Right lobe of liver (tissue), 6 donors: ENCODE data around the gene BIK. TPM values are rescaled to one million over a fixed set of nuclear protein-coding genes. Genes with fewer than 3 reads are reported as not detected.

ENCODE experiments used
- ATAC-seq, 4 donors: fragments of 200-7000 bp; cut with Tn5 transposase; one replicate each; pipeline ENCODE4 v1.9.1; 2020; ENCODE audit warnings: mild to moderate bottlenecking in 4 of 4, moderate library complexity in 4 of 4
- DNase-seq, 3 donors: peaks; one replicate each; pipeline ENCODE4 v3.0.0-alpha.2; 2020
- H3K27ac ChIP-seq, 3 donors: fragments of 200-600 bp; one replicate each; pipeline ENCODE4 v1.8.0; 2022
- H3K27me3 ChIP-seq, 2 donors: fragments of 200-600 bp; one replicate each; pipeline ENCODE4 v1.8.0; 2022
- H3K36me3 ChIP-seq, 4 donors: fragments of 200-600 bp; sonication (generic) in 1 of 4; one replicate each; pipeline versions ENCODE4 v1.5.1 to v1.8.0; 2017 to 2022; ENCODE audit warnings: control low read depth in 1 of 4
- H3K4me1 ChIP-seq, 4 donors: fragments of 200-600 bp; sonication (generic) in 1 of 4; one replicate each; pipeline versions ENCODE4 v1.5.1 to v1.8.0; 2017 to 2022; ENCODE audit warnings: control low read depth in 1 of 4
- H3K4me3 ChIP-seq, 3 donors: fragments of 200-600 bp; one replicate each; pipeline ENCODE4 v1.8.0; 2022
- H3K9me3 ChIP-seq, 4 donors: fragments of 200-600 bp; sonication (generic) in 1 of 4; one replicate each; pipeline versions ENCODE4 v1.5.1 to v1.8.0; 2017 to 2022; ENCODE audit warnings: control low read depth in 1 of 4
- POLR2A ChIP-seq: fragments of 450-650 bp; IDR thresholded peaks from one replicate; pipeline ENCODE4 v1.6.1; 2017; ENCODE audit warnings: antibody characterized with exemption, mild to moderate bottlenecking
- WGBS: methylation state at CpG from one replicate; pipeline ENCODE4 v1.1.6; 2018; ENCODE audit warnings: low coverage, low lambda C conversion rate; ENCODE audit not compliant: insufficient coverage; ENCODE audit errors: missing lambda C conversion rate; 5-methylcytosine and 5-hydroxymethylcytosine counted together
- intact Hi-C, 2 donors: fragments of 100-400 bp; cut with DNase I; formaldehyde crosslinking; loops; one replicate each; pipeline versions ENCODE4 v1.11.2 to v1.14.1; 2022
- total RNA-seq, 6 experiments: library from RNA; depleted of rRNA in 2 of 6; stranded (reverse); fragments of >200 nt in 2 of 6; fragmentation: NEBNext Ultra II Directional in 3 of 6; extraction: Animal tissue kit (Norgen Biotek cat#: 25700) in 3 of 6; gene quantifications; one replicate each; pipeline versions ENCODE4 v1.1.0 to v1.2.4, GENCODE V29; 2016 to 2023
- TF ChIP-seq, protein P1 (sequence below), 4 donors: fragments of 200-600 bp in 3 of 4; fragments of 450-650 bp in 1 of 4; IDR thresholded peaks; one replicate each; pipeline versions ENCODE4 v1.5.1 to v1.8.0; 2016 to 2022; ENCODE audit warnings: antibody characterized with exemption in 4 of 4, mild to moderate bottlenecking in 2 of 4
- donor health status: DM: no; HTN: yes; CAD: no.
- donor health status: DM: no; HTN: no; CAD: no.
- donor health status: DM: no; HTN: no; CAD: no.
- donor health status: DM: no; HTN: yes; CAD: no.
- donor health status: DM: no; HTN: yes; CAD: no.

Gene BIK
- total RNA-seq, 6 experiments from 2014 or later, result 0.22 to 0.42 (median 0.31) TPM; not detected in 1

- DNase-seq (no peak), ATAC-seq (no peak)
- WGBS, result 100% methylated on average over 1 of the region's 8 CpGs
- no peaks in the 10 kb centered on the region for H3K4me1 ChIP-seq
- H3K27me3 ChIP-seq, result no peaks in the 10 kb centered on the region
- no peak overlapping the region for H3K27ac ChIP-seq
- H3K36me3 ChIP-seq, result no peaks in the 10 kb centered on the region
- no peak for TF ChIP-seq POLR2A
- TF ChIP-seq, protein P1, sequence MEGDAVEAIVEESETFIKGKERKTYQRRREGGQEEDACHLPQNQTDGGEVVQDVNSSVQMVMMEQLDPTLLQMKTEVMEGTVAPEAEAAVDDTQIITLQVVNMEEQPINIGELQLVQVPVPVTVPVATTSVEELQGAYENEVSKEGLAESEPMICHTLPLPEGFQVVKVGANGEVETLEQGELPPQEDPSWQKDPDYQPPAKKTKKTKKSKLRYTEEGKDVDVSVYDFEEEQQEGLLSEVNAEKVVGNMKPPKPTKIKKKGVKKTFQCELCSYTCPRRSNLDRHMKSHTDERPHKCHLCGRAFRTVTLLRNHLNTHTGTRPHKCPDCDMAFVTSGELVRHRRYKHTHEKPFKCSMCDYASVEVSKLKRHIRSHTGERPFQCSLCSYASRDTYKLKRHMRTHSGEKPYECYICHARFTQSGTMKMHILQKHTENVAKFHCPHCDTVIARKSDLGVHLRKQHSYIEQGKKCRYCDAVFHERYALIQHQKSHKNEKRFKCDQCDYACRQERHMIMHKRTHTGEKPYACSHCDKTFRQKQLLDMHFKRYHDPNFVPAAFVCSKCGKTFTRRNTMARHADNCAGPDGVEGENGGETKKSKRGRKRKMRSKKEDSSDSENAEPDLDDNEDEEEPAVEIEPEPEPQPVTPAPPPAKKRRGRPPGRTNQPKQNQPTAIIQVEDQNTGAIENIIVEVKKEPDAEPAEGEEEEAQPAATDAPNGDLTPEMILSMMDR (IDR thresholded peaks at IDR 0.05), result no peak
- intact Hi-C loops, result no loop called here
- no peaks in the 10 kb centered on the region for H3K9me3 ChIP-seq
- H3K4me3 ChIP-seq, result no peak overlapping the region
These were observed 50.1 kb downstream of the BIK start for GRCh38 chr22:43160497-43161126.

DNA sequence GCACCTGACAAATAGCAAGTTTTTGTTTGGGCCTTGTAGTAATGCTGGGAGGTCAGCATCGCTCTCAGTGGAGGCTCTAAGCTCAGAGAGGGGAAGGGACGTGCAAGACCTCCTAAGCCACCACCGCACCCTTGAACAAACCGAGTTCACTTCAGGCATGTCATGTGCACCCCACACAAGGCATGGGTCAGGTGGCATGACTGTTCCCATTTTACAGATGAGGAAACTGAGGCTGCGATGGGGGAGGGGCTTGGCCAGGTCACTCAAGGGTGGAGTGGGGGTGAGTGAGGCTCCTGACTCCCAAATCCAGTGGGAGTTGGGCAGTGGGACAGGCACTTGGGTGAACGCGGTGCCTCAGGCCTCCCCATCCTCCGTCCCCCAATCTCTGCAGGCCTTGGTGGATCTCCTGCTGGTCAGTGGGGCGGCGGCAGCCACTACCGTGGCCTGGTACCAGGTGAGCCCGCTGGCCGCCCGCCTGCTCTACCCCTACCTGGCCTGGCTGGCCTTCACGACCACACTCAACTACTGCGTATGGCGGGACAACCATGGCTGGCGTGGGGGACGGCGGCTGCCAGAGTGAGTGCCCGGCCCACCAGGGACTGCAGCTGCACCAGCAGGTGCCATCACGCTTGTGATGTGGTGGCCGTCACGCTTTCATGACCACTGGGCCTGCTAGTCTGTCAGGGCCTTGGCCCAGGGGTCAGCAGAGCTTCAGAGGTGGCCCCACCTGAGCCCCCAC is 52.0 kb downstream of the BIK start:
- WGBS, result 100% methylated on average over 2 of the region's 24 CpGs
- intact Hi-C loops, result no loop called here
- TF ChIP-seq POLR2A, result no peak
- TF ChIP-seq, protein P1 (IDR thresholded peaks at IDR 0.05), result no peak
- H3K4me1 ChIP-seq, result no peaks in the 10 kb centered on the region
- no peak overlapping the region for H3K4me3 ChIP-seq
- no peaks in the 10 kb centered on the region for H3K9me3 ChIP-seq
- no peak for DNase-seq
- ATAC-seq, result no peak
- no peaks in the 10 kb centered on the region for H3K36me3 ChIP-seq
- H3K27me3 ChIP-seq, result no peaks in the 10 kb centered on the region
- no peak overlapping the region for H3K27ac ChIP-seq

DNA sequence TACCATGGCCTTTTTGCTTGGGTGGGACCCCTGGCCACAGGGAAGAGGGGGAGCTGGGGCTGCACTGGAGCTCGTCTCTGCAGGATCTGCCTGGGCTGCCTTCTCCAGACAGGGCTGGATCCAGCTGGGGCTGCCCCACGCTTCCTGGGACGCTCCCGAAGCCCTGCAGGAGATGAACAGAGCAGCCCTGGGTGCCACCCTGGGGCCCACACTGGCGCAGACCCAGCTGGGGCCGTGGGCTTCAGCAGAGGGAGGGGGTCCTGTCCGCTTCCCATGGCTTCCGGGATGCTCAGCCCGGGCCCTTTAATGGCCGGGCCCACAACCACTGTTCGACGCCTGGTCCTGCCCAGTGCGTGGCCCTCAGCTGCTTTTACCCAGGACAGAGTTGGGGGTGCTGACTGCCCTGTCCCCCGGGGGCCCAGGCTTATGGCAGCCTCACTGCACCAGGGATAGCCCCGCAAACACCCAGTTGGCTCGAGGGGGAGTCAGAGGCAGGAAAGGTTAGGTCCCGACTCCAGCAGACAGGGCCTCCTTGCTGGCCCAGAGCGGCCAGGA is 52.8 kb downstream of the BIK start:
- Histone ChIP-seq H3K36me3 (no peaks in the 10 kb centered on the region), H3K4me1 (no peaks in the 10 kb centered on the region), H3K4me3 (no peak overlapping the region), H3K9me3 (no peaks in the 10 kb centered on the region), H3K27ac (no peak overlapping the region), H3K27me3 (no peaks in the 10 kb centered on the region)
- peak in 1 of 4 donors; percentile 3 for ATAC-seq
- WGBS, result 100% methylated on average over 1 of the region's 18 CpGs
- DNase-seq, result no peak
- intact Hi-C loops, result no loop called here
- no peak for TF ChIP-seq POLR2A
- TF ChIP-seq, protein P1 (IDR thresholded peaks at IDR 0.05), result no peak

GRCh38 chr22:43164636-43165035 is 54.1 kb downstream of the BIK start:
- TF ChIP-seq, protein P1 (IDR thresholded peaks at IDR 0.05), result no peak
- no peak for TF ChIP-seq POLR2A
- Histone ChIP-seq H3K36me3 (no peaks in the 10 kb centered on the region), H3K4me3 (no peak overlapping the region), H3K9me3 (no peaks in the 10 kb centered on the region), H3K4me1 (no peaks in the 10 kb centered on the region), H3K27me3 (no peaks in the 10 kb centered on the region), H3K27ac (no peak overlapping the region)
- DNase-seq (no peak), ATAC-seq (no peak)
- intact Hi-C loops, result no loop called here
- WGBS, result 34% methylated on average over 8 of the region's 16 CpGs
